Panc1 (cell line): ENCODE data around the gene CIC. TPM values are rescaled to one million over a fixed set of nuclear protein-coding genes. Genes with fewer than 3 reads are reported as not detected.

Experiments
- ATAC-seq: fragments of 200-7000 bp; cut with Tn5 transposase; 2 replicates; pipeline ENCODE4 v1.9.1; 2020; ENCODE audit warnings: mild to moderate bottlenecking, moderate library complexity
- BruUV-seq: library from RNA; stranded (reverse); fragments of 400-500 nt; replicated peaks from 2 replicates; lab custom pipeline; 2021; lab: Mats Ljungman, UMichigan
- CTCF ChIA-PET: fragments of 300-600 bp; sonication (Branson Sonifier 250); formaldehyde crosslinking; loops from one replicate; lab custom pipeline; 2022; ENCODE audit warnings: antibody characterized with exemption; lab: Charles Lee
- POLR2A ChIA-PET: fragments of 300-600 bp; sonication (Branson Sonifier 250); formaldehyde crosslinking; loops from one replicate; lab custom pipeline; 2022; ENCODE audit warnings: antibody characterized with exemption; lab: Charles Lee
- DNase-seq: peaks from one replicate; pipeline ENCODE4 v3.0.0-alpha.2; 2010; ENCODE audit warnings: low read depth, low spot score
- H3K27ac ChIP-seq: 2 replicates; pipeline ENCODE4 v1.5.1; 2011; ENCODE audit warnings: mild to moderate bottlenecking, low read length, inconsistent platforms
- H3K27me3 ChIP-seq: fragments of 200-500 bp; sonication (Bioruptor generic); 2 replicates; pipeline ENCODE4 v1.6.0; 2014; ENCODE audit warnings: low read length, inconsistent platforms; ENCODE audit not compliant: control insufficient read depth, insufficient read depth
- H3K36me3 ChIP-seq: fragments of 200-500 bp; sonication (Bioruptor generic); 2 replicates; pipeline ENCODE4 v1.5.1; 2014; ENCODE audit warnings: inconsistent platforms, mild to moderate bottlenecking, low read length, moderate library complexity; ENCODE audit not compliant: control insufficient read depth, insufficient read depth
- H3K4me1 ChIP-seq: 2 replicates; pipeline ENCODE4 v1.5.1; 2011; ENCODE audit warnings: inconsistent platforms, mild to moderate bottlenecking, low read length, moderate library complexity; ENCODE audit not compliant: control insufficient read depth, insufficient read depth
- H3K4me3 ChIP-seq, 2 experiments: 2 replicates each; pipeline ENCODE4 v1.5.1; 2011 to 2012; ENCODE audit warnings: low read depth in 2 of 2, low read length in 2 of 2, mild to moderate bottlenecking in 2 of 2, inconsistent platforms in 1 of 2, moderate library complexity in 1 of 2
- H3K9me3 ChIP-seq: fragments of 200-500 bp; sonication (Bioruptor generic); 2 replicates; pipeline ENCODE4 v1.5.1; 2014; ENCODE audit warnings: low read depth, mild to moderate bottlenecking, inconsistent platforms, low read length, moderate library complexity; ENCODE audit not compliant: control insufficient read depth, insufficient read depth
- CTCF ChIP-seq: fragments of 450-650 bp; IDR thresholded peaks from 2 replicates; pipeline ENCODE4 v1.5.1; 2017; ENCODE audit warnings: mild to moderate bottlenecking
- POLR2AphosphoS5 ChIP-seq: IDR thresholded peaks from 2 replicates; pipeline ENCODE4 v1.6.1; 2012; ENCODE audit warnings: mild to moderate bottlenecking, low read depth, low read length, moderate library complexity
- REST ChIP-seq, 2 experiments: IDR thresholded peaks; 2 replicates each; pipeline ENCODE4 v1.6.1; 2011 to 2012; ENCODE audit warnings: low read depth in 2 of 2, control low read depth in 1 of 2, low read length in 1 of 2, mild to moderate bottlenecking in 1 of 2, moderate library complexity in 1 of 2; ENCODE audit not compliant: insufficient read depth in 1 of 2
- SIN3A ChIP-seq: IDR thresholded peaks from 2 replicates; pipeline ENCODE4 v1.6.1; 2012; ENCODE audit warnings: low read depth, mild to moderate bottlenecking, low read length, moderate library complexity, borderline replicate concordance; ENCODE audit not compliant: insufficient read depth
- TCF7L2 ChIP-seq: IDR thresholded peaks from 2 replicates; pipeline ENCODE4 v1.6.1; 2011; ENCODE audit warnings: mild to moderate bottlenecking, low read depth, low read length, inconsistent platforms
- in situ Hi-C: cut with HindIII; loops from 2 replicates; pipeline ENCODE4 v1.10.0; 2016; ENCODE audit warnings: low sequenced_read_pairs, low pct_unique_long_range_greater_than_20kb
- intact Hi-C: fragments of 100-400 bp; cut with micrococcal nuclease; formaldehyde crosslinking; loops from one replicate; pipeline ENCODE4 v1.10.0; 2022; ENCODE audit not compliant: unreplicated experiment
- total RNA-seq: library from RNA; stranded (reverse); gene quantifications from one replicate; pipeline ENCODE4 v1.2.1, GENCODE V29; 2021; ENCODE audit not compliant: unreplicated experiment

The CIC gene
- total RNA-seq, 1 experiment from 2014 or later: 67.4 TPM

GRCh38 chr19:42309686-42310085 is 40.6 kb downstream of the CIC start:
- no TSS peak for BruUV-seq
- Histone ChIP-seq H3K27ac (no peak overlapping the region), H3K4me1 (no peaks in the 10 kb centered on the region), H3K36me3 (no peaks in the 10 kb centered on the region), H3K4me3 (no peak overlapping the region), H3K9me3 (no peaks in the 10 kb centered on the region), H3K27me3 (no peaks in the 10 kb centered on the region)
- ATAC-seq (no peak), DNase-seq (no peak)
- TF ChIP-seq REST (IDR thresholded peaks at IDR 0.05; ENCODE audit: insufficient read depth in 1 of 2, low read depth in 2 of 2, low read length in 1 of 2) (no peak), CTCF (no peak), SIN3A (no peak), TCF7L2 (no peak), POLR2AphosphoS5 (no peak)
- CTCF ChIA-PET: no interaction called here
- intact Hi-C loops: no loop called here
- in situ Hi-C loops: no loop called here
- POLR2A ChIA-PET: no interaction called here

- POLR2A ChIA-PET: interaction anchor here (0.7 kb wide), 1 partner anchor 58 kb away, joined by 3 read pairs; no protein-coding TSS in a partner anchor
- CTCF ChIA-PET: interaction anchor here (0.7 kb wide), 1 partner anchor 65 kb away, joined by 3 read pairs; no protein-coding TSS in a partner anchor
- TF ChIP-seq REST (IDR thresholded peaks at IDR 0.05; ENCODE audit: insufficient read depth in 1 of 2, low read depth in 2 of 2, low read length in 1 of 2) (no peak), SIN3A (no peak), CTCF (no peak), POLR2AphosphoS5 (no peak), TCF7L2 (no peak)
- H3K27me3 ChIP-seq: no peaks in the 10 kb centered on the region
- no peaks in the 10 kb centered on the region for H3K36me3 ChIP-seq
- in situ Hi-C loops: no loop called here
- H3K4me1 ChIP-seq: no peaks in the 10 kb centered on the region
- no peaks in the 10 kb centered on the region for H3K9me3 ChIP-seq
- no peak overlapping the region for H3K4me3 ChIP-seq
- intact Hi-C loops: no loop called here
- DNase-seq: no peak
- ATAC-seq: no peak
- BruUV-seq: no TSS peak
- no peak overlapping the region for H3K27ac ChIP-seq
Observed at GRCh38 chr19:42311657-42312056, 42.6 kb downstream of the CIC start.
